Endometrial microvascular endothelial cells (primary cell): Measurements from ENCODE around the gene PLEKHF1. TPM values are rescaled to one million over a fixed set of nuclear protein-coding genes. Genes with fewer than 3 reads are reported as not detected.
"Not testable (repeated sequence)": the region's sequence is repeated elsewhere in the genome, so short reads cannot be mapped to it uniquely, and the experiment has no call there.

Source experiments
- in situ Hi-C: cut with HindIII; loops from 2 replicates; pipeline ENCODE4 v1.10.0; 2017; ENCODE audit warnings: low sequenced_read_pairs, low pct_unique_long_range_greater_than_20kb; ENCODE audit errors: inconsistent ontology term
- total RNA-seq: library from RNA; depleted of rRNA; stranded (reverse); fragments of >200 nt; gene quantifications from one replicate; pipeline ENCODE4 v1.2.3, GENCODE V29; 2015; ENCODE audit errors: inconsistent ontology term

PLEKHF1 gene
- total RNA-seq, 1 donor from 2014 or later: 7.8 TPM

- in situ Hi-C loops: no loop called here
Observed at GRCh38 chr19:29690842-29691241, 25.6 kb downstream of the PLEKHF1 start.

- in situ Hi-C loops: no loop called here
Observed at GRCh38 chr19:29694161-29694560, 28.9 kb downstream of the PLEKHF1 start.

- in situ Hi-C loops: no loop called here
Observed at GRCh38 chr19:29694669-29695627, 29.7 kb downstream of the PLEKHF1 start.

- in situ Hi-C loops: no loop called here
Observed at GRCh38 chr19:29695765-29696564, 30.7 kb downstream of the PLEKHF1 start.

GRCh38 chr19:29696565-29696846, 31.2 kb downstream of the PLEKHF1 start:
- in situ Hi-C loops: no loop called here

- in situ Hi-C loops: no loop called here
Observed at GRCh38 chr19:29697523-29698261, 32.4 kb downstream of the PLEKHF1 start.

- in situ Hi-C loops: no loop called here
Observed at GRCh38 chr19:29699861-29700260, 34.6 kb downstream of the PLEKHF1 start.

- in situ Hi-C loops: no loop called here
Observed at GRCh38 chr19:29700498-29700897, 35.2 kb downstream of the PLEKHF1 start.

- in situ Hi-C loops: no loop called here
Observed at GRCh38 chr19:29702161-29702962, 37.1 kb downstream of the PLEKHF1 start.

- in situ Hi-C loops: no loop called here
Observed at GRCh38 chr19:29702963-29703320, 37.7 kb downstream of the PLEKHF1 start.

- in situ Hi-C loops: no loop called here
Observed at GRCh38 chr19:29704562-29705558, 39.6 kb downstream of the PLEKHF1 start.

- in situ Hi-C loops: no loop called here
Observed at GRCh38 chr19:29705706-29706105, 40.4 kb downstream of the PLEKHF1 start.

GRCh38 chr19:29706635-29707034, 41.4 kb downstream of the PLEKHF1 start:
- in situ Hi-C loops: no loop called here

- in situ Hi-C loops: no loop called here
Observed at GRCh38 chr19:29708554-29709439, 43.5 kb downstream of the PLEKHF1 start.

- in situ Hi-C loops: not testable (repeated sequence)
Observed at GRCh38 chr19:29709440-29709798, 44.2 kb downstream of the PLEKHF1 start.

- in situ Hi-C loops: loop anchor here (10.0 kb wide), 1 partner anchor 107 kb away; the partner anchor contains the start of gene POP4
Observed at GRCh38 chr19:29711584-29712132, 46.4 kb downstream of the PLEKHF1 start.
